Calu3 (cell line): ENCODE data around the gene HNRNPK. TPM values are rescaled to one million over a fixed set of nuclear protein-coding genes. Genes with fewer than 3 reads are reported as not detected.
A peak's percentile ranks its signal among the peaks of the same experiment; 100 is the strongest.
"Not testable (repeated sequence)": the region's sequence is repeated elsewhere in the genome, so short reads cannot be mapped to it uniquely, and the experiment has no call there.

ENCODE experiments used
- BruUV-seq: library from RNA; stranded (reverse); fragments of 400-500 nt; replicated peaks from 2 replicates; lab custom pipeline; 2021; lab: Mats Ljungman, UMichigan
- CTCF ChIA-PET: fragments of 300-600 bp; sonication (Branson Sonifier 250); formaldehyde crosslinking; loops from one replicate; lab custom pipeline; 2022; ENCODE audit warnings: antibody characterized with exemption; lab: Charles Lee
- DNase-seq: peaks from one replicate; pipeline ENCODE4 v3.0.0; 2022
- H3K27ac Mint-ChIP-seq: one replicate; pipeline ENCODE4 v1.8.0; 2022; ENCODE audit warnings: mixed read lengths; ENCODE audit not compliant: unreplicated experiment
- H3K27me3 Mint-ChIP-seq: one replicate; pipeline ENCODE4 v1.8.0; 2022; ENCODE audit warnings: mixed read lengths; ENCODE audit not compliant: unreplicated experiment
- H3K36me3 Mint-ChIP-seq: one replicate; pipeline ENCODE4 v1.8.0; 2022; ENCODE audit warnings: mild to moderate bottlenecking, moderate library complexity, mixed read lengths; ENCODE audit not compliant: insufficient read depth, unreplicated experiment
- H3K4me1 Mint-ChIP-seq: one replicate; pipeline ENCODE4 v1.8.0; 2022; ENCODE audit warnings: mild to moderate bottlenecking, low read depth, mixed read lengths; ENCODE audit not compliant: unreplicated experiment
- H3K4me3 Mint-ChIP-seq: one replicate; pipeline ENCODE4 v1.8.0; 2022; ENCODE audit warnings: mild to moderate bottlenecking, low read depth, moderate library complexity, mixed read lengths; ENCODE audit not compliant: unreplicated experiment
- H3K9me3 Mint-ChIP-seq: one replicate; pipeline ENCODE4 v1.8.0; 2022; ENCODE audit warnings: low read depth, mixed read lengths; ENCODE audit not compliant: unreplicated experiment
- CTCF ChIP-seq: fragments of 200-600 bp; IDR thresholded peaks from one replicate; pipeline ENCODE4 v1.8.0; 2022; ENCODE audit warnings: antibody characterized with exemption; ENCODE audit not compliant: unreplicated experiment
- intact Hi-C: fragments of 100-400 bp; cut with micrococcal nuclease; formaldehyde crosslinking; loops from one replicate; pipeline ENCODE4 v1.10.0; 2022; ENCODE audit not compliant: unreplicated experiment
- total RNA-seq: library from RNA; stranded (reverse); gene quantifications from 2 replicates; pipeline ENCODE4 v1.2.3, GENCODE V29; 2022

HNRNPK gene
- total RNA-seq, 1 experiment from 2014 or later: 543 TPM

- DNase-seq: no peak
- Mint-ChIP-seq H3K36me3 (peaks cover 31% of the 10 kb centered on the region), H3K4me1 (peaks cover 8% of the 10 kb centered on the region), H3K27me3 (no peaks in the 10 kb centered on the region), H3K27ac (no peak overlapping the region), H3K4me3 (no peak overlapping the region), H3K9me3 (no peaks in the 10 kb centered on the region)
- CTCF ChIA-PET: no interaction called here
- intact Hi-C loops: no loop called here
- TF ChIP-seq CTCF: no peak
- BruUV-seq: no TSS peak
These were observed 21.0 kb downstream of the HNRNPK start for GRCh38 chr9:83959061-83959460.

GRCh38 chr9:83957248-83957513, 22.8 kb downstream of the HNRNPK start:
- Mint-ChIP-seq H3K4me1 (peaks cover 8% of the 10 kb centered on the region), H3K27ac (no peak overlapping the region), H3K36me3 (peaks cover 16% of the 10 kb centered on the region), H3K9me3 (no peaks in the 10 kb centered on the region), H3K27me3 (no peaks in the 10 kb centered on the region), H3K4me3 (peak overlapping the region; percentile 94)
- CTCF ChIA-PET: no interaction called here
- DNase-seq: no peak
- no TSS peak for BruUV-seq
- TF ChIP-seq CTCF: no peak
- intact Hi-C loops: no loop called here

GRCh38 chr9:83956436-83957247, 23.4 kb downstream of the HNRNPK start:
- Mint-ChIP-seq H3K27me3 (no peaks in the 10 kb centered on the region), H3K27ac (peak overlapping the region; percentile 77), H3K4me3 (peak overlapping the region; percentile 94), H3K4me1 (peaks cover 8% of the 10 kb centered on the region), H3K36me3 (peaks cover 15% of the 10 kb centered on the region), H3K9me3 (no peaks in the 10 kb centered on the region)
- TF ChIP-seq CTCF: no peak
- DNase-seq: peak; percentile 56
- intact Hi-C loops: no loop called here
- BruUV-seq: TSS peak; percentile 86
- CTCF ChIA-PET: no interaction called here

- no peaks in the 10 kb centered on the region for H3K9me3 Mint-ChIP-seq
- no peaks in the 10 kb centered on the region for H3K27me3 Mint-ChIP-seq
- peak overlapping the region; percentile 77 for H3K27ac Mint-ChIP-seq
- no peak for TF ChIP-seq CTCF
- no TSS peak for BruUV-seq
- no peak for DNase-seq
- H3K4me3 Mint-ChIP-seq: peak overlapping the region; percentile 94
- H3K4me1 Mint-ChIP-seq: peaks cover 8% of the 10 kb centered on the region
- intact Hi-C loops: no loop called here
- H3K36me3 Mint-ChIP-seq: peaks cover 15% of the 10 kb centered on the region
- CTCF ChIA-PET: no interaction called here
These were observed 24.0 kb downstream of the HNRNPK start for GRCh38 chr9:83956086-83956435.

GRCh38 chr9:83948096-83948495, 31.9 kb downstream of the HNRNPK start:
- H3K27me3 Mint-ChIP-seq, H3K4me3 Mint-ChIP-seq, CTCF ChIA-PET, H3K36me3 Mint-ChIP-seq, DNase-seq, H3K4me1 Mint-ChIP-seq, H3K27ac Mint-ChIP-seq, H3K9me3 Mint-ChIP-seq, BruUV-seq, intact Hi-C loops: not testable (repeated sequence)
